Measurements from ENCODE around the gene RNF144B.

DNA sequence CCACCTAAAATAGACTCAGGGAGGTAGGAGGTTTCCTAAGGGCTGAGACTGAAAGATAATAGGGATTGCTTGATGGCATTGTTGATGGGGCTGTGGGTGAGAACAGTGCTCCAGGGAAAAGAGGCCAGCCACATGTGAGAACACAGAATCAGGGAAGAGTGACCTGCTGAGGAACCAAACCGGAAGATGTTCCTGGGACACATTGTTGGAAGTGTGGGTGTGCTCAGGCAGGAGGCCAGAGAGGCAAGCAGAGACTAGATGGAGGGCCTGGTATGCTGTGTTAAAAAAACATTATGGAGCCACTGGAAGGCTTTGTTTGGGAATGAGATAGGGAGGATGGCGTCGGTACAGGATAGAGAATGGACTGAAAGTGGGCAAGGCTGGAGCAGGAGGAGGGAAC, 23.3 kb downstream of the RNF144B start:
- no peak for TF ChIP-seq POLR2A (IDR thresholded peaks at IDR 0.05; ENCODE audit: low read depth, low read length)
- no peak for TF ChIP-seq TAF1 (IDR thresholded peaks at IDR 0.05; ENCODE audit: borderline replicate concordance, low read depth, low read length)
- no peak for TF ChIP-seq POLR2AphosphoS5 (IDR thresholded peaks at IDR 0.05; ENCODE audit: low read depth, low read length)

Data from GM12892 (cell line).